ENCODE measurements around the gene ZEB1.
"Not testable (repeated sequence)": the region's sequence is repeated elsewhere in the genome, so short reads cannot be mapped to it uniquely, and the experiment has no call there.

The ZEB1 gene

DNA sequence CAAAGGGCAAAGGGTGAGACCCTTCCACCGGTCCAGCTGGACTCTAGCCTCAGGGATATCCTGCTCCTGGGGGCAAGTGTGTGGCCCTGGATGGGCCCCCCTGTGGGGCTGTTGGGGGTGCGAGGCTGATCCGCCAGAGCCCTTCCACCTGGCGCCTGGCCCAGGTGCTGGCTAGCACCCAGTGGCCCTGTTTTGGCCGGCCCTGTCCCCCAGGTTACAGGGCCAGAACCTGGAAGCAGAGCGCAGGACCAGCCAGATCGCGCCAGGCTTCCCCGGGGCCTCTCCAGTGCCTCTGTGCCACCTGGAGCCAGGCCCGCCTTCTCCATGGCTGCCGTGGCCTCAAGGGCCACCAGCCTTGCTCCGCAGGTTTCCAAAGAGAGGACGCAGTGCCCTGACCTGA, 45.2 kb downstream of the ZEB1 start:
- DNase-seq = not testable (repeated sequence)

DNA sequence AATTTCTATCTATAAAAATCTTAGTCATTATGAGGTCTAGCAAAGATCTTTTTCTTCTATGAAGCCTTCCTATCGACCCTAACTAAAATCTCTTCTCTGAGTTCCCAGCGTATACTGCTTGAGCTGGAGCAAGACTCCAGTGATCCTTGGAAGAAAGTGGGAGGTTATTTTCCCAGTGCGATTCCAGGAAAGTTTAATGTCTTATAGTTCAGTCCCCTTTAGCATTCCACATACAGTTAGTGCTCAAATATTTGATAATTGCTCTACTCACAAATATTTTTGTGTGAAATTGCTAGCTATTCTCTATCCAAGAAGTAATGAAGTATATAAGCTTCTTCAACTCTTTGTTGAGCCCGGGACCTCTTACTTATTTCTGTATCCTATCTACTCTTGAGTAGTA, 47.7 kb downstream of the ZEB1 start:
- no peak for DNase-seq

DNA sequence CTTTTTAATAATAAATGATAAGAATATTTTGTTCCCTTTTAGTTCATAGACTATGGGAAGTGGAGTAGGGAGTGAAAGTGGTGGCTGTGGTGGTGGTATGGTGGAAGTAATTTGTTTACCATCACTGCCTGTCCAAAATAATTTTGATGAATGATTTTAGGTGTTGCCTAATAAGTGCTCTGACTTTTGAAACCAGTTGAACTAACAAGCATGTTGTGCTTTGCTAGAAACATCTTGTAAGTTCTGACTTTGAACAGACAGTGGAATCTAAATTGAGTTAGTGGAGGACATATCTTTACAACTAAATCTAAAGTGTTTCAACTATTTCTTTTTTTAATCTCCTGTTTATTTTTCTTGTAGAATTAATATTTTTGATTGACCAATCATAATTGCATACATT, 49.7 kb downstream of the ZEB1 start:
- DNase-seq = no peak

DNA sequence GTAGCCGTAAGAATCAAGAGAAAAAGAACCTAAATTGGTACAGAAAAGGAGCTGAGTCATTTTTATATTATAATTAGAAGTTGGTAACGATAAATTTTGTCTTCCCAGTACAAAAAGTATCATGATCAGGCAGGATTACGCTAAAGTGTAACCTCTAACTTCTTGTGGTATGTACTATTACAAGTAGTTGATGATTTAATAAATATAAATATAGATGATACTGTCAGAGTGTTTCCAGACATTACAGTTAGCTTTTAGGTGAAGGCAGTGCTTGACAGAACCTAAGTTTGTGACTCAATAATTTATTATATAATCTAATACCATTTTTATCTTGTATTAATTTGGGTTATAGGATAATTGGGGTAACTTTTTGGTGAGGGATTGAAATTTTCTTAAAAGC, 53.4 kb downstream of the ZEB1 start:
- no peak for DNase-seq

DNA sequence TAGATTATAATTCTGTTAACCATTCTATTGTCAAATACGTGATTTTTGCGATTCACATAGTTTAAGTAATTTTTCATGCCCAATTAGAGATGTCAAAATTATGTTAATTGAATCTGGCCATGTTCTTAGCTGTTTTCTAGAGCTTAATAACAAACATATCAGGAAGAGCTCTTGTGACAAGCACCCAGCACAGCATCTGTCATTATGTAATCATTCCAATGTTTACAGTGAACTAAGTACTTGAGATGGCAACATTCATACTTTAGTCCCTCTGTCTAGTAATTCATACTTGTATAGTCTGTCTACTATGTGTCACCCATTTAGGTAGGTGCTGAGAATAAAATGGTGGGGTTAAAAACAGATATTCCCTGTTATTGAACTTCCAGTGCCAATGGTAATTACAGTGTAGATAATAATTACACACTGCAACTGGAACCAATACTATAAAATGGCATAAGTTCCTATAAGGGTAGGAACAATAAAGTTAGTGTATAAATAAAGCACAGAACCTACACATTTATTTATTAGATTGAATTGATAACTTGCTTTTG, 55.2 kb downstream of the ZEB1 start:
- DNase-seq = no peak

DNA sequence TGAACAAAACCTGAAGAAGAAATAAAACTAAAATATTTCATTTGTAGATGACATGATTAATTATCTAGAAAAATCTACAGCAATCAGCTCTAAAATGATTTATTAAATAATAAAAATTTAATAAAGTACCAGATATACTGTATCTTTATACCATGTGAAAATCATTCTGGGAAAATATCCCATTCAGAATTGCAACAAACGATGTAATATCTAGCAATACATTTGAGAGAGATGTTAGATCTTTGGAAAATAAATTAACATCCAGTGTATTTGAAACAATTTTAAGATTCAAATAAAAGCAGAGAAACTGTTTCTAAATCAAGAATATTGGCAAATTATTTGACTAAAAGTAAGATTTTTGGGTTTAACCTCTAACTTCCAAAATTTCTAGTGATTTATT, 62.2 kb downstream of the ZEB1 start:
- DNase-seq = no peak

DNA sequence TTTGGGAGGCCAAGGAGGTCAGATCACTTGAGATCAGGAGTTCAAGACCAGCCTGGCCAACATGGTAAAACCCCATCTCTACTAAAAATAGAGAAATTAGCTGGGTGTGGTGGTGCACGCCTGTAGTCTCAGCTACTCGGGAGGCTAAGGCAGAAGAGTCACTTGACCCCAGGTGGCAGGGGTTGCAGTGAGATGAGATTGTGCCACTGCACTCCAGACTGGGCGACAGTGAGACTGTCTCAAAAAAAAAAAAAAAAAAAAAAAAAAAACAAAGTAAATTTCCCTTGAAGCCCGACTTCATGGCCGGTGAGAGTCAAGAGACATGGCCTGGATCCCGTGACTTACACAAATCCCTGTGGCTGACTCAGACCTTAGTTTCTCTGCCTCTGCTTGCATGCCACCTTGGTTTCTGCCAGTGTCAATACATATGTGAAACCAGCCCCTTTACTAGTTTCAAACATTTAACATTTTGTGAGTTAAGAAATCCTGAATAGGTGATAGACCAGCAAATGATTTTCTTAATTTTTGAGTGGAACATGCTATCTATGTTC, 62.8 kb downstream of the ZEB1 start:
- DNase-seq = no peak

DNA sequence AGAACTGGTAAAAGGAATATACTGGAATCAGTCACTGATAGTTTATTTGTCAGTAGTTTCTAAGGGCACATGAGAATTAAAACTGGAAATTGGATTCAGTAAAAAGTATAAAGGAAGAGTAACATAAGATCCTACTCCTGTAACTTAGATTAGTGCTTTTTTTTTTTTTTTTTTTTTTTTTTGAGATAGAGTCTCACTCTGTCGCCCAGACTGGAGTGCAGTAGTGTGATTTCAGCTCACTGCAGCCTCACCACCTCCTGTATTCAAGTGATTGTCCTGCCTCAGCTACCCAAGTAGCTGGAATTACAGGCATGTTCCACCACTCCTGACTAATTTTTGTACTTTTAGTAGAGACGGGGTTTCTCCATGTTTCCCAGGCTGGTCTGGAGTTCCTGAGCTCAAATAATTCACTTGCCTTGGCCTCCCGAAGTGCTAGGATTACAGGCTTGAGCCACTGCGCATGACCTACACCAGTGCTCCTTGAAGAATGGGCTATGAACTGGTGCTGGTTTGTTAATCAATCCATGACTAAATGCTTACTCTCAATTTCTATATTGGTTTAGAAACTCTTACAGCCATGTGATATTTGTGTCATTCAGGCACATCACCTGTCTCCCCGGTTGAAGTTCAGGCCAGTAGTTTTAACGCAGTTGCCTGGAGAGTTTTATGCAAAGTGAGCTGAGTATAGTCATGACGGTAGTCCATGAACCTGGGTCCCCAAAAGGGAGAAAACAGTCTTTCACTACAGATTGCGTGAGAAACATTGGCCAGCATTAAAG, 65.0 kb downstream of the ZEB1 start:
- no peak for DNase-seq

DNA sequence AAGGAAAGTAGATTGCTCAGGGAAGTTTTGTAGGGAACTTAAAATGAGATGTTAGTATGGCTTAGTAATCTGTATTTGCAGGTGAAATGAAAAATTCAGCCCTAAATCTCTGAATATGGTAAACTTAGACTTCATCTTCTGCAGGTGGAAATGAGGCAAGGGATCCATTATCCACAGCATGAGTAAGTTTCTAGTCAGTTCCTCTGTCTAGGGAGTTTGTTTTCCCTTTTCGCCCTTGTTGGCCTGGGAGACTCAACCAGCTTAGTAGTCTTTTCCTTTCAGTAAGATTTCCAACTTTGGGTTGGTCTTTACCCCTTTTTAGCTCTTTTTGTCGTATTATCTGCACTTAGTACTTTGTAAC, 65.6 kb downstream of the ZEB1 start:
- DNase-seq = no peak

DNA sequence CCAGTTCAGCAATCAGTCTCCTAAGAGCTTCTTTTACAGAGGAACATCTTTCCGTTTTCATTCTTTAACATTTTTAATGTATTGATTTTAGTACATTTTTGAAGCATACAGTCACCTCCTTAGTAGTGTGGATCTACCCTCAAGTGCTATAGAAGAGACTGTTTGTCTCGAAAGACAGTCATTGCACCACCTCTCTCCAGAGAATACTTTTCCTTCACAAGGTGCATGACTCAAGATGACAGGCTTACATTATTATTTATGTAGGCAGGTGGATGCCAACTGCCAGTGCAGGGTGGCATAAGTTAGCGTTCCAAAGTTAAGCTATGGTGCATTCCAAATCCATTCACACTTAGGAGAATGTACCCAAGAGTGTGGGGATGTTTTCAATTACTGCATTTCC, 71.8 kb downstream of the ZEB1 start:
- DNase-seq = no peak

DNA sequence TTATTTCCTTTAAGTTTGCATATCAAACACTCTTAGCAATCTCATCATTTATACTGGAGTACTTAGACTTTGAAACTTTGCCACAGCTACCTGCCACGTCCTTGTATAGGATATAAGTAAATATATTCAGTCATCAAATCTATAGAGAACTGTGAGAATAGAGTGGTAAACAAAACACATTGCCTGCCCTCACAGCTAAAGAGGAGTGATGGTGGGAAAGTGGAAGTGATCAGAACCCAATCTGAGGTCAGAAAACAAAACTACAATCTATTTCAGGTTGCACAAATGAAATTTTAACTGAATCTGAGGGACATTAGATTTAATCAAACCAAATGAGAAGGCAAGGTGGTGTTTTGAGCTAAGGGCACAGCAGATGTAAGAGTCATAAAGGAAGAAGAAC, 74.8 kb downstream of the ZEB1 start:
- DNase-seq = no peak

DNA sequence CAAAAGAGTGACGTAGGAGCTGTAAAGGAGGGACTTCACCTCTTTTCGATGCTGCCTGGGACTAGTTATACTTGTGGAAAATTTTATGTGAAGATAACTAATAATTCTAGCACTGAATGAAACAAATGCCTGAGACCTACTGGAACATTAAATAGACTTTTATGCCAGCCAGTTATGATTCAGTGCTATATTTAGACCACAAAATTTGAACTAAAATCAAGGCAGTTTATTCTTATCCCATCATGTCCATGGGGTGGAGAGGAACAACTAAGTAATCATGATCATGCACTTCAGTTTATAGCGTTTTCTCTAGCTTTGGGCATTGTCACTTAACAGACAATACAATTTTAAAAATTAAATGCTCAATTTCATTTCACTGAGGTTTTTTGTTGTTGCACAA, 76.7 kb downstream of the ZEB1 start:
- no peak for DNase-seq

DNA sequence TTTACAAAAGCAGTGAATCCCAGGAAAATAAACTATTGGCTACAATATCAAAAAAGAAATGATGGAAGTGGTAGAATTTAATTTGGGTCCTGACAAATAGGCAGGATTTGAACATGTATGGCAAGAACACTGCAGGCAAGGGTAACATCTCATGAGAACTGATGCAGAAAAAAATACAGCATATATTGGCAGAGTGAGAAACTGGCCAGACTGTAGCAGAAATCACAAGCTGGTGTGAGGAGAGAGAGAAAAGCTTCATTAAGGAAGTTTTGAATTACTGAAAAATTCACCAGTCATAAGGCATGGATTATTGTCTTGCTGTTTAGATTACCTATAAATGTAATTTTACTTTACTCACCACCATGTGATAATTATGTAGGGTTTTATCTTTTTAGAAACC, 77.4 kb downstream of the ZEB1 start:
- DNase-seq = no peak

DNA sequence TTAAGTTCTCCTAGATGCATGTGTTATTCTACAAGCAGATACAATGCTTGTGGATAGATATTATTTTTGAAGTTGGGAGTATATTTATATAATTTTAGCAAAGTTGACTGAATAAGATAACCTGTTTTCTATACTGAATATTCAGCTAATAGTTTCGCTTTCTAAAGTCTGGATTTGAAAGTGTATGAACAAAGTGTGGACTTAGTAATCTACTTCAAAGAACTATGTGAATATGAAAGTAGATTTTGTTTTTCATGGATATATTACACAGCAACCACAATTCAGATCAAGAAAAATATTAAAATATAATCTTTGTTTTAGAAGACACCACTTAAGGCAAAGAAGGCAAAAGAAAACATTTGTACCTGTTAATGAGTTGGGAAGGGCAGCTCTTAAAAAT, 78.8 kb downstream of the ZEB1 start:
- no peak for DNase-seq

DNA sequence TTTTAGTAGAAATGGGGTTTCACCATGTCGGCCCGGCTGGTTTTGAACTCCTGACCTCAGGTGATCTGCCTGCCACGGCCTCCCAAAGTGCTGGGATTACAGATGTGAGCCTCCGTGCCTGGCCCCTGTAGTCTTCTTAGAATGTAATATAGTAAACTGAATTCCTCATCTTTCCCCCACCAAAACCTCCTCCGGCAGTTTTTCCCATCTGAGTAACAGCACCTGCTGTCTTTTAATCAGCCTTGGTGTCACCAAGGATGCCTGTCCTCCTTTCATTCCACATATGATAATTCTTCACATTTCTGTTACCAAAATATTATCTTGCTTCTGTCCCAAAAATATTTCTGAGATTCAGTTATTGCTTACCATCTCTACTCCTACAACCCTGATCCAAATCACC, 80.2 kb downstream of the ZEB1 start:
- no peak for DNase-seq

DNA sequence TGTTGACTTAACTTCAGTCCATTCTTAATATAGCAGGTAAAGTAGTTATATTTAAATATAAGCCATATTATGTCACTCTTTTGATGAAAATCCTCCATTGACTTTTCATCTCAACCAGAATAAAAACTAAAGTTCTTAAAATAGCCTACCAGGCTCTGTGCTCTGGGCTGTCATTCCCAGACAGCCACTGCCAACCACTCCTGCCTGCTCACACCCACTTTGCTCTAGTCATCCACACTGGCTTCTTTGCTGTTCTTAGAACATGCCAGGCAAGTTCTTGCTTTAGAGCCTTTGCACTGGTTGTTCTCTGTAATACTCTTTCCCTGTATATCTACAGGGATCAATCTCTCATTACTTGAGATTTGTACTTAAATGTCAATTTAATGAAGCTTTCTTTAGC, 80.6 kb downstream of the ZEB1 start:
- DNase-seq = peak in 11 of 56 donors; percentile 0 to 37 (median 5)

DNA sequence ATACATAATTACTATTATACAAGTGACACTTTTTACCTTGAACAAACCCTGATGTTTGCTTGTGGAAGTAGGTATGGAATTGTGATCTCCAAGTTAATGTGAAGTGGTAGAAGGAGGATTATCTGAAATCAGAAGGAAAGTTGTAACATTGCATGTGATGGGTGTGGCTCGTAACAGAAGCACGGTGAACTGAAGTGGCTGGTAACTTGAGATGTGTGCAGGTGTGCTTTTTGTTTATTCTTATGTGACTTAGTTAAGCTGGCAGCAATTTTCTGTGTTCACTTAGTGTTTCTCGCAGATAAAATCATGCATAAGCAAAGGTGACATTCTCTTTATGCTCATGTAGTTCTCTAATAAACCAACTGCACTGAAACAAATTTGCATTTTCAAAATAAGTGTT, 82.3 kb downstream of the ZEB1 start:
- no peak for DNase-seq

DNA sequence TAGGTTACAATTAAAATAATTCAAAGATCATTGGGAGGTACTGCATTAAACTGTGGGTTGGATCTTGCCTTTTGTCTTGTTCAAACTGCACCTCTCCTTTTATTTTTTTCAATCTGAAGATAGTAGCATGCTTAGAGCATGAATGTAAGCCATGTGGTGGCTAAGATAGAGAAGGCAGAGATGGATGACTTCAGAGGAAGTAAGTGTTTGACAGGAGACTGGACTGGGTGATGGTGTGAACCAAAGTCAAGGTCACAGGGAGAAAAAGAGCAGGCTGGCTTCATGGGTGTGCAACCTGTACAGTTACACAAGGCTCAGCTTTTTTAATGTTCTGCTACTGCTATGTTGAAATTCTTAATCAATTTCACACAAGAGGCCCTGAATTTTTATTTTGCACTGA, 85.6 kb downstream of the ZEB1 start:
- no peak for DNase-seq

DNA sequence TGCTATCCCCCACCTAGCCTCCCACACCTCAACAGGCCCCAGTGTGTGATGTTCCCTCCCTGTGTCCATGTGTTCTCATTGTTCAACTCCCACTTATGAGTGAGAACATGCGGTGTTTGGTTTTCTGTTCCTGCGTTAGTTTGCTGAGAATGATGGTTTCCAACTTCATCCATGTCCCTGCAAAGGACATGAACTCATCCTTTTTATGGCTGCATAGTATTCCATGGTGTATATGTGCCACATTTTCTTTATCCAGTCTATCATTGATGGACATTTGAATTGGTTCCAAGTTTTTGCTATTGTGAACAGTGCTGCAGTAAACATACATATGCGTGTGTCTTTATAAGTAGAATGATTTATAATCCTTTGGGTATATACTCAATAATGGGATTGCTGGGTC, 86.8 kb downstream of the ZEB1 start:
- DNase-seq = not testable (repeated sequence)

DNA sequence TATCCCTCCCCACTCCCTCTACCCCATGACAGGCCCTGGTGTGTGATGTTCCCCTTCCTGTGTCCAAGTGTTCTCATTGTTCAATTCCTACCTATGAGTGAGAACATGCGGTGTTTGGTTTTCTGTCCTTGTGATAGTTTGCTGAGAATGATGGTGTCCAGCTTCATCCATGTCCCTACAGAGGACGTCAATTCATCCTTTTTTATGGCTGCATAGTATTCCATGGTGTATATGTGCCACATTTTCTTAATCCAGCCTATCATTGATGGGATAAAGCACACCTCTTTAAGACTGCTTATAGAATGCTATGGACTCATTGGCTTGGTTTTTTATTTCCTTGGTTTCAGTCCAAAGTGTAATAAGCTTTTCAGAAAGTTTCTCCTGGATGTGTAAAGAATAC, 93.4 kb downstream of the ZEB1 start:
- DNase-seq = not testable (repeated sequence)

DNA sequence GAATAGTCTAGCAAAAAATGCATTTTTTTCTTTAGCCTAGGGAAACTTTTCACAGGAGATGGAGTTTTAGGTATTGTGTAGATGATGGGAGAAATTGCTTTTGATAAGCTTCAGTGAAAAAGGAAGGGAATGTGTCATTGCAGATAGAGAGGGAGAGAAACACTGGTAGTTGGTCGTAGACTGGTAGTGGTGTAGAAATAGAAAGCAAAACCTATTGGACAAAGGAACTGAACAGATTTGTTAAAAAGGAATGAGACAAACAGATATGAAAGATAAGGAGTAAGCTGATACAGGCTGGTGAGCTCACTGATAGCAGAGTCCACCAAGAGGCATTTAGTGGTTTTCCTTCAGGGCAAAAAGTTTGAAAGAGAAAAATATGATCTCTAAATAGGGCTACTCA, 94.3 kb downstream of the ZEB1 start:
- no peak for DNase-seq

DNA sequence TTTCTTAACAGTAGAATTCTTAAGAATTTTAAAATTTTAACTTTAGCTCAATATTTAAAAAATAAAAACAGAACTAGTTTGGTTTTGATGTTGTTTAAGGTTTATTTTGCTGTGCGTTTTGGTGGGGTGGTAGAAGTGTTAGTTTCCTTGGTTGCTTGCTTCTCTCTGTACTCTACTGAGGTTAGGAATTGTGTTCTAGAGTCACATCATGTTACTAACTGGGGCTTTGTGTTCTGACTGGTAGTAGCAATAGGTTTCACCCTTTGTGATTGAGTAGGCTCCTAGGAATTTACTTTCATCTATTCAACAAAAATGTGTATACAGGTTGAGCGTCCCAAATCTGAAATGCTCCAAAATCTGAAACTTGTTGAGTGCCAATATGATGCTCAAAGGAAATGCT, 99.5 kb downstream of the ZEB1 start:
- no peak for DNase-seq

DNA sequence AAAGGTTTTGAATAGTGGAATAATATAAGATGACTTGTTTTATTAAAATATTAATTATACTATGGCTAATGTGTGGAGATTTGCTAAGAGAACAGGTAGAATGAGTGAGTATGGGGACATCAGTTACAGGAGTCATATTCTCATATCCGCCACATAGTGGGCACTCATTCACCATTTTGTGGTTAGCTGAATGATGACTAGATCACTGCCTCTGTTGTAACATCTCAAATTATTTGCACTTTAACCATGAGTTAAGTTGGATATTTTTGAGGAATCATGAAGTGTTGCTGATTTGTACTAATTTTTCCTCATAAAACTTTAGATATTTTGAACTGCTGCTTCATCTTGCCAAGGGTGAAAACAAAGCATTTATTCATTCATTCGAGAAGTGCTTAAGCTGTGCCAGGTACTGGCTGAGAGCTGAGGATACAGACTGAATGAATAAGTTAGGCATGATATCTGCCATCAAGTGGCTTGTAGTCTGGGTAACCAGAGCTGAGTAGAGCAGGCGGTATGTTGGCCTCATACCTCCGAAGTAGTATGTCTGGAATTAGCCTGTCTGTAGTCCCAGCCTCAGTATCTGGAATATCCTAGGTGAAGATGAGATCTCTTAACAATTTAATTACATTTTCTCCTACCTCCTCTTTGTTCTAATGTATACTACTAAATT, 100.5 kb downstream of the ZEB1 start:
- peak in 5 of 56 donors; percentile 1 to 33 (median 2) for DNase-seq

Measured in amygdala (tissue), 56 donors.